GM18870 (cell line): ENCODE results near the gene COL4A4.

Source experiments
- ATAC-seq: cut with Tn5 transposase; IDR thresholded peaks from one replicate; pipeline ENCODE4 v1.9.1; 2021; ENCODE audit warnings: moderate library complexity; ENCODE audit not compliant: unreplicated experiment

COL4A4 gene

DNA sequence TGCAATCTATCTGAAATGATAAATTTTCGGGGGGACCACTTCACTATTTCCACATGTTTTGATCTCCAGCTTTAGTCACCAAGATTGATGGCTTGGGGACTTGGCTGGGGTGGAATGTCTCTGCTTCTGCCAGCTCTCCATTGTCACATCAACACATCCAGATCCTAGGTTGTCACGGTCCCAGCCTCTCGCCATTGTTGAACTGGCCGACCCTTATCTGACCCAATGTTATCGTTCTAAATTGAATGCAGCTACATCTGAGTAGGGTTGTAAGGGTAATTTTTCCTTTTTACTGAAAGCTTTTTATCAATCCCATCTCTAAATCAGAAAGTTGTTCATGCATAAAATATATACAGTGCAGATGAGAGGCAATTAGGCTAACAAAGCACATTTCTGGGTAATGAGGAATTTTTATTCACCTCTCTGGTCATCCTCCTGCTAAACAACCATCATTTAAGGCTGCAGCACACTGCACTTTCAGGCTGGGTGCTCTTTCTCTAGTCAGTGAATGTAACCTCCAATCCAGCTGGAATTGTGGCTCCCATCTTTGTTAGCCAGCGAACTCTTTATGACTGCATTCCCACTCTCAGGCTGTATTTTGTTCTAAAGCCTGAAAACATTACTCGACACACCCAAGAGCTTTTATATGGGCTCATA, 128.2 kb downstream of the COL4A4 start:
- ATAC-seq, result no peak

DNA sequence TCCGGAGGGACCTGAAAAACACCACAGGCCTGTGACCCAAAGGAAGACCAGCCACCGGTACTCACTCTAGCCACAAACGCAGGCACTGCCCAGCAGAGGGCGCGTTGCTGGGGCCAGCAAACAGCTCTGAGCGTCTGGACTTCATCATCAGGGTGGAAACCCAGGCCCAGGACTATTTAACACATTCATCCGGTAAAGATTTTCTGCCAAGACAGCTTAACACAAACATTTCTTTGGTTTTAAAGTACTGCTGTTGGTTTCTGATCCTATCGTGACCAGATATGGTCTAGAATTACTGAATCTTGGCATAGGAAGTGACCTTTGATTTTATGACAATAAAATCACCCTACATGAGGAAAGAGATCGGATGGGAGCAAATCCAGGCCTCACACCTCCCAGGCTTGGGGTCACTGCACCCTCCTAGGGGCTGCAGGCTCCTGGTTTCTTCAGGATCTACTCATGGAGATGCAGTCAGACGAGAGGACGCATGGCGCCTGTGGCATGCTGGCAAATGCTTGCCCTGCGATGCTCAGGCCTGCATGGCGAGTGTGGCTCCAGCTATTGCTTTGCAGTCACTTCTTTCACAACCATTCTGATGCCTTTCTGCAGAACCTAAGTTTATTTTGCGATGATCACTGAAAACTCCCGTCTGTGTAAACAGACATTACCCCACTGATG, 130.4 kb downstream of the COL4A4 start:
- peak; percentile 50 for ATAC-seq

DNA sequence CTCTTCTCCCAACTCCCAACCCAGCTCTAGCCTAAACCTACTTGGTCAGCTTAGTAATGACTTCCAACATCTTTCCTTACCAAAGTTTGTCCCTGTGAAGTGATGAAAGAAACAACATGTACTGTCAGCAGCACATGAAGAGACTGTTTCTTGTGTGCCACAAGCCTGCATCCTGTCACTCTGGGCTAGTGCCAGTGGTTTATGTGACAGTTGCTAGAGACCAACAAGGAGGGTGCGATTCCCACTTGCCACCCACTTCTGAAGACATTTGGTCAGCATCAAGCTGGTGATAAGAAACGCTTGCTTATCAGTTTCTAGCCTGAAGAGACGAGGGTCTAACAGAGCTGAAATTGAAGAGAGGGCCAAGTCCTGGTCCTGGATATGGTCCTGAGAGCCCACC, 132.6 kb downstream of the COL4A4 start:
- no peak for ATAC-seq

DNA sequence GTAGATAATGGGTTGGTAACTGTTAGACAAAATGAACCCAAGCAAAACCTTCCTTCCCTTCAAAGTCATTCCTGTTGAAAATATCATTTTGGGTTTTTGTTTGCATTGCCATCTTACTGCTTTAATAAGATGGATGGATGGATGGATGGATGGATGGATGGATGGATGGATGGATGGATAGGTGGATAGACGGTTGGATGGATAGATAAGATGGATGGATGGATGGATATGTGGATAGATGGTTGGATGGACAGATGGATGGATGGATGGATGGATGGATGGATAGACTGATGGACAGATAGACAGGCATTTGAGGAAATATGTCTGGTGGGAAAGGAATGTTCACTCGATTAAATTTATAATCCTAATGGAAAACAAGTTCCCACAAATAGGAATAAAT, 133.2 kb downstream of the COL4A4 start:
- ATAC-seq, result no peak

DNA sequence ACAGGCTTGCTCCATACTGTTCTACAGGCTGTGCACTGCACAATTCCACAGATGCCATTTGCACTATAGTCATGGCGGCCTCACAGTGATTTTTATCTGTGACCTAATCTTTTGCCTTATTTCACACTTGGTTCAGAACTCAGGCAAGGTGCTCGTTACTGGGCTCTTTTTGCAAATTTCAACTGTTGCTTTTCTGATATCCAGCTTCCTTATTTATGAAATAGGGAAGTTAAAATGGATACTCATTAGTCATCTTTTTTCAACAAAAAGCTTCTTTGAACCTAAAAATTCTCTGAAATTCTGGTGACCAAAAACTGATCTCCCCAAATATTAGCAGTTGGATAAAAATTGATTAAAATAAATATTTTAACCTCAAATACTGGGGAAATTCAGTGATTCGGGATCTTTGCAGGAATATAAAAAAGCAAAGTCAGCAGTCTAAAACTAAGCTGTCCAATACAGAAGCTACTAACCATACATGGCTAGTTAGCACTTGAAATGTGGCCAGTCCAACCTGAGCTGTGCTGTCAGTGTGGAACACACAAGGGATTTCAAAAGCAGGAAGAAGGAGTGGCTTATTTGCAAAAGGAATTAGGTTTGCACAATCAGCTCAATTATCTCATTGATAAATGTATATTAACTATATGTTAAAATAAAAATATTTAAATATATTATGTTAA, 134.4 kb downstream of the COL4A4 start:
- ATAC-seq, result no peak

DNA sequence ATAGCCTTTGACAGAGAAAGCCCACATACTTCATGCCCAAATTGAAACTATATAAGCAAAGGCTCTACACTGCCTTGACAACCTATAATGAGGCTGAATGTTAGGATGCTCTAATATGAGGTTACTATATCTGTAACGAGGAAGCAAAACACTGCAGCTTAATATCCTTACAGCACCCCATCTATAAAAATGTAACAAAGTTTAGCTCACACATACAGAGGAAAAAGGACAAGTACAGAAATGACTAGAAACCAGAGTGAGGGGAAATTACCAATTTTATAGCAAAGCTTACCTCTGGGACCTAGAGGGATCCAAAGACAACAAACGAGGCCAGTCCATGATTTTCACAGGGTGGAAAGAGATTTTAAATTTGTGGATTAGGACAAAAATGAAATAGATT, 138.5 kb downstream of the COL4A4 start:
- ATAC-seq, result peak; percentile 68

DNA sequence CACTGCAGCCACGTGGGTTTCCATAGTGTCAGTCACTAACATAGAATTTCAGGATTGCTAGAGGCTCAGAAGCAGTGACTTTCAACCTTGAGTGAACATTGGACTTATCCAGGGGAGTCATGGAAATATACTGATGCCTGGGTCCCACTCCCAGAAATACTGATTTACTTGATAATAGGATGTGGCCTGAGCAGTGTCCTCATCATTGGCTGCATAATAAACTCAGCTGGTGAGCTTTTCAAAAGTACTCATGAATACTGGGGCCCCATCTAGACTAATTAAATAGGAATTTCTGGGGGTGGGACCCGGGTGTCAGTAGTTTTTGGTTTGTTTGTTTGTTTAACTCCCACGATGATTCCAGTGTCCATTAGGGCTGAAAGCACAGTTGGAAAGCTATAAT, 141.4 kb downstream of the COL4A4 start:
- no peak for ATAC-seq

DNA sequence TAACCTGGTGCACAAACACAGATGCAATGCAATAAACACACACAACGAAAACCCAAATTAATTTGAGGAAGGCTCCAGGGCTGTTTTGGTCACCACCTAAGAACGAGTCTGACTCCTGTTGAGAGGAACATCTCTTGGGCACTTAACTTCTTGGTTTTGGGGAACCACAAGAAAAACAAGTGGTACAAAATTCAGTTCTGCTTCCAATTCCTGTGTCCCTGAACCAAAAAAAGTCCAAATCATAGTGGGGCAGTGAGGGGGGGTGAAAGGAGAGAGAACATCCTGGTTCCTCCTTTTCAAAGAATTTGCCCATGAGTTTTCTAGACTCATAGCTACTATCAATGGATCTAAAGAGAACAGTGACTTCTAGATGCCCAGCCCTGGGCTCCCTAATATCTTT, 143.6 kb downstream of the COL4A4 start:
- no peak for ATAC-seq

DNA sequence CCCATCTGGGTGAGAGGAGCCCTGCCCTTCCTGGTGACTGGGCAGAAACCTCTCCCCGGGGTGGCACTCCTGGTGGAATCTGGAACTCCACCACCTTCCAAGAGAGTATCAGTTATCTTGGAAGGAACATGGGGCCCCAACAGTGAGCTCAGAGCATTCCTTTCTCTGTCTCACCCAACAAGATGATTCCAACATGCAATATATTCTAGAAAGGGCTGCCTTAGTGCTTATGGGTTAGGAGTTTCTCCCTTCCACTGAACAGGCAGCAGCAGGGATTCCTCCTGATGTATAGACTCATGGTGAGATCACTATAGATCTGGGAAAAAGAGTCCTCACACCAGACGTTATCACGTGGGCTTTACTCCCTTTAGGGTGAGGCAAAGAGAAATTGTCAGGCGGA, 147.1 kb downstream of the COL4A4 start:
- ATAC-seq, result no peak

DNA sequence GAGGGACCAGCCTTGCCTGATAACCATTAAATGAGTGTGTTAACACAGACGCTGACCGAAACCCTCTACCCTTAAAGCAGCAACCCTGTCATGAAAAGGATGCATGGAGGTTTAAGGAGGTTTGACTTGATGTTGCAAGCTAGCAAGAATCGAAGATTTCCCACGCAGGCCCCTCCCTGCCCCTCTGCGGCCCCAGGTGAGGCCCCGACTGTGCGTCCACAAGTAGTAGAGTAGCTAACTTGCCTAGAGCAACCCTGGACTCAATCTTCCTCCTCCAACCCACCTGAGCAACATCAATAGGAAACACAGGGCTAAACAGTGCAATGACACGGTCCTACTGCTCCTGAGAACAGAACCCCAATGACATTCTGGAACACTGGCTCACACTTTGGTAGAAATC, 150.1 kb downstream of the COL4A4 start:
- ATAC-seq, result no peak

DNA sequence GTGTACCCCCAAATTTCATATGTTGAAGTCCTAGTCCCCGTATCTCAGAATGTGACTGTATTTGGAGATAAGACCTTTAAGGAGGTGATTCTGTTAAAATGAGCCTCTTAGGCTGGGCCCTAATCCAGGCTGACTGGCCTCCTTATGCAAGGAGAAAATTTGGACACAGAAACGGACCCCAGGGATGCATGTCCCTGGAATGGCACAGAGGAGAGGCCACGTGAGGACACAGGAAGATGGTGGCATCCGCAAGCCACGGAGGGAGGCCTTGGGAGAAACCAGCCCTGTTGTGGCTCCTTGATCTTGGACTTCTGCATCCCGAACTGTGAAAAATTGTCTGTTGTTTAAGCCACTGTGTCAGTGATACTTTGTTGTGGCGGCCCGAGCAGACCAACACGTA, 150.7 kb downstream of the COL4A4 start:
- ATAC-seq, result no peak

DNA sequence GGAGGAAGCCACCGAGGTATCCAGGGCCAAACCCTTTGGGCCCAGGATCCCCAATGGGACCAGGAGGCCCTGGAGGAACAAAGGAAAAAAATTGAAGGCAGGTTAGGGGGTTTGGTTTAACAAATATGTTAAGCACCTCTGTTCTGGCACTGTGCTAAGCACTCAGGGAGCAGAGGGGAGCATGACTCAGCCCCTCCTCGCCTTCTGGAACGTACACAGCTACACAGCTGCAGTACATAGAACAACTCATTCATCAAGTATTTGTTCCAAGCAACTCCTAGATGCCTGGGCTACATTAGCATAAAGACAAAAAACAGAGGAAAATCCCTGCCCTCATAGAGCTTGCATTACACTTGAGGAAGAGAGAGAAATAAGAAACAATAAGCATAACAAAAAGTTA, 153.6 kb downstream of the COL4A4 start:
- no peak for ATAC-seq

DNA sequence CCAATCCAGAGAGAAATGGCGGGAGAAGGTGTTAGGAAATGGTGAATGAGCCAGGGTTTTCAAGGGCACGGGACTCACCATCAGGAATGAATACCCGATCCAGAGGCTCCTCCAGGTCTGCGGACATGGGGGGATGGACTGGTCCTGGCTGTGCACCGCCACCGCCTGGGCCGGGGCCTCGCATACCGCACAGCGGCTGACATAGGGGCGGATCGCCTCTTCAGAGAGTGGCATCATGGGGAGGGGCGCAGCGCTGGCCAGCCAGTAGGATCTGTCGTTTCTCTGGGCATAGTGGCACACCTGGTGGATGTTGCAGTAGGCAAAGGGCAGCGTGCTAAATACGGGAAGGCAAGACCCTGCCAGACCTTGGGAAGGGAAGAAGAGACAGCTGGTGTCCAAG, 156.1 kb downstream of the COL4A4 start:
- no peak for ATAC-seq

DNA sequence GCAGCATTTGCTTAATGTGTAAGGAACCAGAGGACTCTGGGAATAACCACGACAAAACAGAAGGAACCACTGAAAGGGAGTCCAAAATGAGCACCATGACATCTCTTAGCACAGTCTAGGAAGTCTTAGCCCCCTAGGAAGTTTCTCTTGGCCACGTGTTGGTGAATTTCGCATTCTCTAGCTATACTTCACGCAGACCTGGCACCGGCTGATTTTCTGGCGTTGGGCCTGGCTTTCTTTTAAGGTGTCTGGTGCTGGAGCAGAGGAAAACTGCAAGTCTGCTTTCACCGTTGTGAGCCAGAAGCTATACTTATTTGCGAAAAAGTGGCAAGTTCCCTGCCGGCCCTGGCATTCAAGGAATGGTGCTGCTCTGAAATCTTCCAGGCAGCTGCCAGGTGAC, 156.9 kb downstream of the COL4A4 start:
- ATAC-seq, result no peak

DNA sequence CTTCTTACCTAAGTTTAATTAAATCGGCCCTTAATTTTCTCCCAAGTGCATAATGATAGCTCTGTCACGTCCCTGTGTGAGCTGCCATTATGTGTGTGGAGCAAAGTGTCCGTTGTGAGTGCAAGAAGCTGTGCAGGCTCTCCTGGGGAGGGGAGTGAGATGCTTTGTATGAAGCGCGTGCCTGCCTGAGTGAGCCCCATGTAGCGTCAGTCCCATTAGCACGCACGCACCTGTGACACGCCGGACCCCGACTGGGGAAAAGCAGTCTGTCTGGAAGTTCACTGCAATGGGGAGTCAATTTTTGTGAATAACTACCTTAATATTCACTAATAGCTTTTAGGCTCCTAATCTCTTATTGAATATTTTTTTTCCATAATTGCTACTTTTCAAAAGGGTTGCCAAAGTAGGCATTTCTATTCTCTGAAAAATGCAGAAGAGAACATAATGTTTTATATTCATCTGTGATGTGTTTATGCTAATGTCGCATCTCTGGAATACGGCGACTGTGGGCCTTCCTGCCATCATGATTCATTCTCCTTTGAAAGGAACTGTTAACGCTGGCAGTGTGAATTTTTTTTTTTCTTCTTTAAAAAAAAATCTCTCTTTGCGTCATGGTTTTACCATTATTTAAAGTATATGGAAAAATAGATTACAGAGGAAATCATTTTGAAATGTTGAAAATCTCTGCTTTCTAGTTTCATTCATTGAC, 157.7 kb downstream of the COL4A4 start:
- no peak for ATAC-seq

DNA sequence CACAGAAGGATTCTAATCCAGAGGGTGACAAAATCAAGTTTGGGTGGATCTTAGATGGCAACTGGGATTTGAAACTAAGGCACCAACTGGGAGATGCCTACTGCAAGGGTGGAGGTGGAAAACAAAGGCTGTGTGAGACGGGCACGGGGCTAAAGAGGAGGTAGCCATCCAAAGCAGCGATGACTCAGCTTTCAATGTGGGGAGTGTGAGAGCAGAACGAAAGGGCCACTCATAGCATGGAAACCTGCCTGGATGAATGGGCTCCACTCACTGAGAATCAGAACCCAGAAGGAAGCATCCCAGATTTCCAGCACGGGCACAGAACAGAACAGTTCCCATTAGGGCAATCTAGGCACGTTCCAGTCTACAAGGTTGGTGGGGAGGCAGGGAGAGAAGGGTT, 159.5 kb downstream of the COL4A4 start:
- no peak for ATAC-seq

DNA sequence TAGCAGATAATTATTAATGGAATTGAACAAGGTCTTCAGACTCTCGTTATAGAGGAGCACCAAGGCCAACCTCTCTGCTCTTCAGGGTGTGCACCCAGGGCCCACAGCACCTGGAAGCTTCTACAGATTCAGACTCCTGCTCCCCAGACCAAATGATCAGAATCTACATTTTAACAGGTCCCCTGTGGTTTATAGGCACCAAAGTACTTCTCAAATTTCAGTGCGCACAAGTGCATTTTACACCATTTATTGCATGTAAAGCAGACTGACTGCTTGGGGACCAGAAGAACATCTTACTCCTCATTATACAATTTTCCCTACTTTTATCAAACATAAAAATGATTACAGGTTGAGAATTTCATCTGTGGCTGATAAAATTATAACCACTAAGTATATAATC, 163.9 kb downstream of the COL4A4 start:
- no peak for ATAC-seq

DNA sequence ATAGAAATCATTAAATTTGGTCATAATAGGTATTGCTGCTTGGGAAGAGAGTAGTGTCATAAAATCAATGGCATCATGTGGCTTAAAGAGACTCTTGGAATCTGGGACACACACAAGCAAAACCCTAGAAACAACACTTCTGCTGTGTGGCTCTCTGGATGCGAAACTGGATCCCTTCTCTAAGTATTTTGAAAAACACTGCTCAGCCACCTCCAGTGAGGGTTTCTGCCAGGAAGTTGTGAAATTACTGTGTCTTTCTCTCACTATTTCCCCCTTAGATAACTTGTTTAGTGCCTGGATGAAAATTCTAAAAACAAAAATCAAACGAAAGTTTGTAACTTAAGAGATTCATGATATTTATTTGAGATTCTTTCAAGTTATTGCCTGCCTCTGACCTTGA, 164.3 kb downstream of the COL4A4 start:
- ATAC-seq, result no peak

DNA sequence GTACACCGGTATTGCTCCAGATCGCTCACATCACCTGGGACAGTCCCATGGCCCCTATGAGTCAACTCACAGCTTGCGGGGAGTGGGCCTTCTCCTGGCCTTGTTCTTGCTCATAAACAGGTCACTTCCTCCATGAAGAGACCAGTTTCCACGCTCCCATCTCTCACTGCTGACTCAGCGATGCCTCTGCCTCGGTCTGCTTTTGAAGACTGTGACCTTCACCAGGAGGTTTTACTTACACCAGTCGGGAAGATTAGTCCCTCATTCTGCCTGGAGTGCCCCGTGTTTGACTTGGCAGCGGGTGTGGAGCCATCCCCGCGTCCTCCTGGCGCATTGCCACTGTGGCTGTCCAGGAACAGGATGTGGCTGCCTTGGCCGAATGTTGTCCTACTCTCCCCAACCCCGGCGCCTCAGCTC, 168.4 kb downstream of the COL4A4 start:
- ATAC-seq, result no peak

DNA sequence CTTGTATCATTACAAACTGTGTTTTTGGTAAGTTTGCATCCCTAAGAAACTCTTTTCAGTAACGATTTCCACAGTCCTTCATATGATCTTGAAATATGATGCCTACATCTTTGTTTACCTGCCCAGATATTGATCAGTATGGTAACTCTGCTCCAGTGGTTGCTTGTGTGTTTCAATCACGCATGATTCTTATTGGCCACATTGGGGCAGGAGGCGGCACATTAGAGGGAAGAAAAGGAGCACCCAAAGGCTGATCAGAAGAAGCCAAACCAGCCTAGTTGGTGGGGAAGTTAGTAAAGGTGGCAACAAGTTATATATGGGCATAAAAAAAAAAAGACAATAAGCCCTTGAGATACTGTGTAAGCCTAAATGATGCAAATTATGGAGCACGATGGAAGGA, 169.2 kb downstream of the COL4A4 start:
- no peak for ATAC-seq

DNA sequence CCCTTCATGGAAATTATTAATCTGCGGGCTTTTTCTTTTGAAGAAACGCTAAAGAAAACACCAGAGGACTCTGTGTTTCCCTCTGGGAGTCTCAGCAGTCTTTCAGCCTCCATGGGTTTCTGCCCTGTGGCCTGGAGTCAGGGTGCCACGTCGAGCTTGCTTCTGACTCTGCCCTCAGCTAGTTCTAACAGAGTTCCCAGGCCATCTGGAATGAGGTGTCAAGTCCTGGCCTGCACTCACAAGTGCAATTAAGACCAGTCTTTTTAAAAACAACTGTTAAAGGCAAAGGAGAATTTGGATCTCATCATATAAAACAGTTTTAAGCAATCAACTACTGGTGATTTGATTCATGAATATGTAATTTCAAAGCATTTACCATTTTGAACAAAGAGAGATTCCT, 170.8 kb downstream of the COL4A4 start:
- ATAC-seq, result no peak

DNA sequence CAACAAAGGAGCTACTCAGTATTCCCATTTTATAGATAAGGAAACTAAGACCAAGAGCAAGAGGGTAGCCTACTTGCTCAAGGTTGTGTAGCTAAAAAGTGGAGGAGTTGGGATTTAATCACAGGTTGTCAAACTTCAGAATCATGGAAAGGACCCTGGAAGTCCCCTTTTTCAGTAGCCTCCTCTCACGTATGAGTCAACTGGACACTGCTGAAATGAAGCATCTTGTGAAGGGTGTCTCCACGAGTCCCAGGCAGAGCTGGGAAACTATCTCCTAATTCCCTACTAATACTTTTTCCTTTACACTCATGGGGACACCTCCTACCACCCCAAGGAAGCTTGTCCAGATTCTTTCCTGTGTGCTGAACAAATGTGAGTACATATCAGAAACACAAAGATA, 172.3 kb downstream of the COL4A4 start:
- no peak for ATAC-seq
